Renal pelvis (tissue), 12 donors: ENCODE measurements around the gene CCT7. TPM values are rescaled to one million over a fixed set of nuclear protein-coding genes. Genes with fewer than 3 reads are reported as not detected.
A peak's percentile ranks its signal among the peaks of the same experiment; 100 is the strongest.
"Not testable (repeated sequence)": the region's sequence is repeated elsewhere in the genome, so short reads cannot be mapped to it uniquely, and the experiment has no call there.

Source experiments
- DNase-seq: peaks from one replicate; pipeline ENCODE4 v3.0.0-alpha.2; 2013
- long read RNA-seq, 16 experiments: transcript quantifications; one replicate each; lab custom pipeline, GENCODE V29; 2026
- polyA plus RNA-seq, 3 donors: library from polyadenylated mRNA; unstranded; fragments of 120-200 nt; gene quantifications; one replicate each; pipeline ENCODE4 v1.2.1, GENCODE V29; 2013; ENCODE audit not compliant: insufficient read length in 3 of 3

CCT7 gene
- polyA plus RNA-seq: 100 to 1,000 TPM; 247 to 268 (median 249) TPM
- long read RNA-seq, donor 1, transcript CCT7-201 (12 exons, 1,916 nt): major isoform, 71 of 151 reads
- long read RNA-seq, donor 1, partial matches to known transcripts: 77 of 151 reads
- long read RNA-seq, donor 1, other reads (novel, unspliced or antisense): 0 of 151 reads
- long read RNA-seq, donor 2, transcript CCT7-201 (12 exons, 1,916 nt): major isoform, 104 of 253 reads
- long read RNA-seq, donor 2, partial matches to known transcripts: 146 of 253 reads
- long read RNA-seq, donor 2, other reads (novel, unspliced or antisense): 0 of 253 reads
- long read RNA-seq, donor 3, transcript CCT7-201 (12 exons, 1,916 nt): major isoform, 70 of 151 reads
- long read RNA-seq, donor 3, partial matches to known transcripts: 74 of 151 reads
- long read RNA-seq, donor 3, other reads (novel, unspliced or antisense): 0 of 151 reads
- long read RNA-seq, donor 4, transcript CCT7-201 (12 exons, 1,916 nt): major isoform, 84 of 262 reads
- long read RNA-seq, donor 4, partial matches to known transcripts: 176 of 262 reads
- long read RNA-seq, donor 4, other reads (novel, unspliced or antisense): 0 of 262 reads
- long read RNA-seq, donor 5, transcript CCT7-201 (12 exons, 1,916 nt): major isoform, 48 of 80 reads
- long read RNA-seq, donor 5, partial matches to known transcripts: 31 of 80 reads
- long read RNA-seq, donor 5, other reads (novel, unspliced or antisense): 0 of 80 reads
- long read RNA-seq, donor 6, transcript CCT7-211 (4 exons, 527 nt): minor isoform, 5 of 184 reads
- long read RNA-seq, donor 6, transcript CCT7-201 (12 exons, 1,916 nt): major isoform, 76 of 184 reads
- long read RNA-seq, donor 6, partial matches to known transcripts: 99 of 184 reads
- long read RNA-seq, donor 6, other reads (novel, unspliced or antisense): 0 of 184 reads
- long read RNA-seq, donor 7, transcript CCT7-201 (12 exons, 1,916 nt): major isoform, 75 of 222 reads
- long read RNA-seq, donor 7, transcript CCT7-211 (4 exons, 527 nt): minor isoform, 6 of 222 reads
- long read RNA-seq, donor 7, partial matches to known transcripts: 139 of 222 reads
- long read RNA-seq, donor 7, other reads (novel, unspliced or antisense): 0 of 222 reads
- long read RNA-seq, donor 8, transcript CCT7-201 (12 exons, 1,916 nt): major isoform, 30 of 84 reads
- long read RNA-seq, donor 8, partial matches to known transcripts: 51 of 84 reads
- long read RNA-seq, donor 8, other reads (novel, unspliced or antisense): 0 of 84 reads
- long read RNA-seq, donor 9, transcript CCT7-211 (4 exons, 527 nt): minor isoform, 6 of 269 reads
- long read RNA-seq, donor 9, transcript CCT7-201 (12 exons, 1,916 nt): major isoform, 69 of 269 reads
- long read RNA-seq, donor 9, partial matches to known transcripts: 189 of 269 reads
- long read RNA-seq, donor 9, other reads (novel, unspliced or antisense): 0 of 269 reads
- long read RNA-seq, donor 10, transcript CCT7-201 (12 exons, 1,916 nt): major isoform, 59 of 173 reads
- long read RNA-seq, donor 10, transcript CCT7-211 (4 exons, 527 nt): minor isoform, 7 of 173 reads
- long read RNA-seq, donor 10, partial matches to known transcripts: 101 of 173 reads
- long read RNA-seq, donor 10, other reads (novel, unspliced or antisense): 0 of 173 reads
- long read RNA-seq, donor 11, transcript CCT7-201 (12 exons, 1,916 nt): major isoform, 49 of 82 reads
- long read RNA-seq, donor 11, partial matches to known transcripts: 30 of 82 reads
- long read RNA-seq, donor 11, other reads (novel, unspliced or antisense): 0 of 82 reads
- long read RNA-seq, donor 12, transcript CCT7-201 (12 exons, 1,916 nt): major isoform, 92 of 235 reads
- long read RNA-seq, donor 12, partial matches to known transcripts: 139 of 235 reads
- long read RNA-seq, donor 12, other reads (novel, unspliced or antisense): 0 of 235 reads
- long read RNA-seq, donor 13, transcript CCT7-201 (12 exons, 1,916 nt): major isoform, 27 of 101 reads
- long read RNA-seq, donor 13, partial matches to known transcripts: 70 of 101 reads
- long read RNA-seq, donor 13, other reads (novel, unspliced or antisense): 0 of 101 reads
- long read RNA-seq, donor 14: 0 reads
- long read RNA-seq, donor 15, transcript CCT7-201 (12 exons, 1,916 nt): major isoform, 77 of 256 reads
- long read RNA-seq, donor 15, partial matches to known transcripts: 173 of 256 reads
- long read RNA-seq, donor 15, other reads (novel, unspliced or antisense): 0 of 256 reads
- long read RNA-seq, donor 16, transcript CCT7-201 (12 exons, 1,916 nt): major isoform, 81 of 270 reads
- long read RNA-seq, donor 16, partial matches to known transcripts: 183 of 270 reads
- long read RNA-seq, donor 16, other reads (novel, unspliced or antisense): 0 of 270 reads

DNA sequence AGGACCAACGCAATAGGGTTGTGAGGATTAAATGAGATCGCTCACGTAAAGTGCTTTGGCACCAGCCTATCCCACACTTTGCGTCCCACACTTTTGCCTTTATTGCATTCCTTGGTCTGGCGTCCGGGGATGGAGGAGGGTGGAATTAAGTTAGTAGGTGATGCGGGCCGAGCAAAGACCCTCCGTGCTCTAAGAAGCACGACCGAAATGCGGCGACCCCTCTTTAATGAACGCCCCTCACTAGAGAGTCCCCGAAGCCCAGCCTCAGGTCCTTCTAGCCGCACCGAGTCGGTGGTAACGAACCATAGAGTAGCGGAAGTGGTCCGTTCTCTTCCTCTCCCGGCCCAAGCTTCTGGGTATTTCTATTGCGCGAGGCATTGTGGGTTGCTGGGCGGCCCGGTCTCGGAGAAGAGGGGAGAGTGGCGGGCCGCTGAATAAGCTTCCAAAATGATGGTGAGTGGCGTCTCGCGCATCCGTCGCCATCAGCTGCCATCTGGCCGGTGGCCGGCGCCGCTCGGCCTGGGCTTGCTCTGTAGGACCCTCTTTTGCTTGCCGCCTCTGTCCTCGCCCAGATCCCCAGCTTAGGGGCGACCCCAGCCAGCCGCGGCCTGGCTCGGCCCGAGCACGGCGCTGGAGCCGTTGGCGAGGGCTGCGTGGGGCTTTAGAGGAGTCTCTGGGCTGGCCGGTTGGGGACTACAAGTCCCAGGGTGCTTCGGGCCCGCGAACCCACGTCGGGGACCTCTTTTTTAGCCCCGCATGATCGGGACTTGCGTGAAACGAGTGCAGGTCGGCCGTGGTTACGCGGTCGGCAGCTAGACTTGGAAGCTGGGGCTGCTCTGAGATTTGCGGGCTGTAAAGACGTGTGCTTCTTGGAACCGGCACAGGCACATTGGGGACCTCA is at the start of gene CCT7:
TSS of gene CCT7 (plus strand) at position 377 of the 901 bp plus-strand sequence. CDS start at position 448, 71 bp downstream.
- DNase-seq: peak; percentile 93

DNA sequence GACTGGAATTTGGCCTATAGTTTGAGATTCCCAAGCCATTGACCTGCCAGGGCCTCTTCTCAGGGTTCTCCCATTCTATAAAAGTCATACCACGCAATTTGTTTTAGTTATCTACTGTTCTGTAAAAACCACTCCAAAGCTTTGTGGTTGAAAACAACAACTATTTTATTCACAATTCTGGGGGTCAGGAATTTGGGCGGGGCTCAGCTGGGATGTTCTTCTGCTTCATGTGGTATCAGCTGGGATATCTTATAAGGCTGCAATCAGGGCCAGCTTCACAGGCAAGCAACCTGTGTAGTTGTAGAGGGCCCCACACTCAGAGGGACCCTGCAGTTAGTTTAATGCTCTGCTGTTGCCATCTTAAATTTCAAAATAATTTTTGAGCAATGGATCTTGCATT is 48.1 kb upstream of the CCT7 start:
- no peak for DNase-seq

DNA sequence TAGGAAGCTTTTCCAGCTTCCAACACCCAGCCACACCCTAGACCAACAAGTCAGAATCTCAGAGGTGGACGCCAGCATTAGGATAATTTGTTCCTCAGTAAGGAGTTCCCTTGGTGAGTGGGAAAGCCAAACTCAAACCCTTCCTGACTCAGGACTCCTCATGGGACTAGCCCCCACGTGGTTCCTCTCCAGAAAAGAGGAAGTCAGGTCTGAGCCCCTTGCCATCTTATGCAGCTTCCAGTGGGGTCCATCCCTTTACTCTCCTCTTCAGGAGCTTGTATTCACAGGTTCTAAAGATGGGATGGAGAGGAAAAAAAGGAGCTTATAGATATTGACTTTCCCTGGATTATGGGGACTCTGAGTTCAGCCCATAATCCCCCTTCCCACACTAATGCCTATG is 46.6 kb upstream of the CCT7 start:
- no peak for DNase-seq

DNA sequence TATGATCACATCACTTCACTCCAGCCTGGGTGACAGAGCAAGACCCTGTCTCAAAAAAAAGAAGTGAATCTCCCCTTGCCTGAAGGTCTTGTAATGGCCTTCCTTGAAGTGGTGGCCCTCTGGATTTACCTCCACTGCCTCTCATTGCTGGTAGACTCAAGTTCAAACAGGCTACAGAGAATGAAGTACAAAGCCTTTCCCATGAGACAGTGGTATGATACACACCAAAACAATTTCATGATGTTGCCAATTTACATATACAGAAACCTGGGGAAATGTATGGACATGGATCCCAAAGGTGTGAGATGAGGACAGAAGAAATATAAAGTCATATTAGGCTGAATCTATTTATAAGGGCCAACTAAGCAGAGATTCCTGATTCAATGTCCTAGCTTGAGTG is 36.5 kb upstream of the CCT7 start:
- no peak for DNase-seq

DNA sequence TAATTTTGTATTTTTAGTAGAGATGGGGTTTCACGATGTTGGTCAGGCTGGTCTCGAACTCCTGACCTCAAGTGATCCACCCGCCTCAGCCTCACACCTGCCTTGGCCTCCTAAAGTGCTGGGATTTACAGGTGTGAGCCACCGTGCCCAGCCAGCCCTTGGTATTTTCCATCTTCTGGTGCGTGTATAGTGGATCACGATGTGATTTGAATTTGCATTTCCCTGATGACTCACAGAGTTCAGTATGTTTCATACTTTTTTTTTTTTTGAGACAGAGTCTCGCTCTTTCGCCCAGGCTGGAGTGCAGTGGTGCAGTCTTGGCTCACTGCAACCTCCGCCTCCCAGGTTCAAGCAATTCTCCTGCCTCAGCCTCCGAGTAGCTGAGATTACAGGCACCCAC is 33.8 kb upstream of the CCT7 start:
- not testable (repeated sequence) for DNase-seq

DNA sequence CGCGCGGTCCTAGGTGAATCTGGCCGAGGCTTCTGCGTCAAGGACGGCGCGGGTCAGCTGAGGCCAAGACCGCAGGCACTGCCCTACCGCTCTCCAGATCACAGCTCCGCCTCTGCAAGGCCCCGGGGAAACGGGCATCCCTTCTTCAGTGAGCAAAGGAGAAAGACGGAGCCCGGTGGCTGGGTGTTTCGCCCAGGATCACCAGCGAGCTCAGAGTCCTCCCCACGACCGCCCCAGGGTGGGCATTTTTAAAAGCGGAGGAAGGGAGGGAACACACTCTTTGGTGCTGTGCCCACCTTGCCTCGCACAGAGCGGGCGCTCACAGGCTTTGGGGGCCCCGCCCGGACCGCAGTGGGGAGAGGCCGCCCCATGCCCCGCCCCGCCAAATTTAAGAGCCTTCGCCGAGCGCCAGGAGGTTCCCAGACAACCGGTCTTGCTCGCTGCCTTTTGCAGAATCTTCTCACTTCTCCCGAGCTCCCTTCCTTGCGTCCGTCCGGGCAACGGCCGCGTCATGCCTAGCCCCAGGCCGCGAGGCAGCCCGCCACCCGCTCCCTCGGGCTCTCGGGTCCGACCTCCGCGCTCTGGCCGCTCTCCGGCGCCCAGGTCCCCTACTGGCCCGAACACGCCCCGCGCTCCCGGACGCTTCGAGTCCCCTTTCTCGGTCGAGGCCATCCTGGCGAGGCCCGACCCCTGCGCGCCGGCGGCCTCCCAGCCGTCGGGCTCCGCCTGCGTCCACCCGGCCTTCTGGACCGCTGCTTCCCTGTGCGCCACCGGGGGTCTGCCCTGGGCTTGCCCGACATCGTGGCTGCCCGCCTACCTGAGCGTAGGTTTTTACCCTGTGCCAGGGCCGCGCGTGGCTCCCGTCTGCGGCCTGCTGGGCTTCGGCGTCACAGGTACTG is 31.7 kb upstream of the CCT7 start, which contains the start of gene NOTO:
TSS of gene NOTO (plus strand) at position 419 of the 899 bp plus-strand sequence. CDS start at position 512, 93 bp downstream.
- DNase-seq: no peak

DNA sequence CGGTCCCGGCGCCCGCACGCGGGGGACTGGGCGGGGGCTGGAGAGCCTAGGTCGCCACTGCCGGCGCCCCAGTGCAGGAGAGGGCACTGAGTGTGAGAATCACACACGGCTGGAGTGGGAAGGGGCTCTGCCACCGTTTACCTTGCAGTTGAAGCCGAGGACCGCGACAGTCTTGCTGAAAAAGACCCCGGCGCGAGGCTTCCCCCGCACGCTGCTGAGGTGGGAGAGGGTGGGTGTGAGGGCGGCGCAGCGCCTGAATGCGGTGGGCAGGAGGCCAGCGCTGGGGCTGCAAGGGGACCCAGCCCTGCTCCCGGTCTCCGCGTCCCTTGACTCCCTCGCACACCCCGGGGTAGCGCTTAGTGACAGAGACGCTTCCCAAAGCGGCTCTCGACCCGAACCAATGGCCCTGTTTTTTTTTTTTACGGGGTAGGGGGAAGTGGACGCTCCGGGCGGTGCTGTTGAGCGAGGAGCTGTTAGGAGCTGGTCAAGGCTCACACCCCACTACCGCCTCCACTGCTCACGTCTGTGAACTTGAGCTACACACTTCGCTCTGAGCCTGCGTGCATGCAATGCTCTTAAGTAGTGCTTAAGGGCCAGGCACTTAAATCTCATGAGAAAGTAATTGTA is 30.9 kb upstream of the CCT7 start:
- no peak for DNase-seq

DNA sequence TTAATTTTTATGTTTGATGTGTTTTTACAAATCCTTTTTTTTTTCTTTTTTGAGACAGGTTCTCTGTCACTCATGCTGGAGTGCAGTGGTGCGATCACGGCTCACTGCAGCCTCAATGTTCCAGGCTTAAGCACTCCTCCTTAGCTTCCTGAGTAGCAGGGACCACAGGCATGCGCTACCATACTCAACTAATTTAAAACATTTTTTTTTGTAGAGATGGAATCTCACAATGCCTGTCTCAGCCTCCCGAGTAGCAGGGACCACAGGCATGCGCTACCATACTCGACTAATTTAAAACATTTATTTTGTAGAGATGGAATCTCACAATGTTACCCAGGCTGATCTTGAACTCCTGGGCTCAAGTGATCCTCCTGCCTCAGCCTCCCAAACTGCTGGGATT is 28.5 kb upstream of the CCT7 start:
- no peak for DNase-seq

DNA sequence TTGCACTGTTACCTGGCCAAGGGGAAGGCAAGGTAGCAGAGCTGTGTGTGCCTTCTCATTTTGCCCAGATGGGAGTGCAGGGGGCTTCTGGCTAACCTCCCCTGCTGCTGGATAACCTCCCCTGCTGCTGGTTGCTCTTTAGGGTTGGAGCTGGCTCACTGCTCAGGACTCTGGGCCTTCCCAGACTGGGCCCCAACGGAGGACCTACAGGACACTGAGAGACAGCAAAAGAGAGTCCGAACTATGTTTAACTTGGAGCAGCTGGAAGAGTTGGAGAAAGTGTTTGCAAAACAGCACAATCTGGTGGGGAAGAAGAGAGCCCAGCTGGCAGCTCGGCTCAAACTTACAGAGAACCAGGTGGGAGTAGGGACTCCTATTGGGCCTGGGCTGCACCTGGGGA is 25.9 kb upstream of the CCT7 start:
- no peak for DNase-seq

DNA sequence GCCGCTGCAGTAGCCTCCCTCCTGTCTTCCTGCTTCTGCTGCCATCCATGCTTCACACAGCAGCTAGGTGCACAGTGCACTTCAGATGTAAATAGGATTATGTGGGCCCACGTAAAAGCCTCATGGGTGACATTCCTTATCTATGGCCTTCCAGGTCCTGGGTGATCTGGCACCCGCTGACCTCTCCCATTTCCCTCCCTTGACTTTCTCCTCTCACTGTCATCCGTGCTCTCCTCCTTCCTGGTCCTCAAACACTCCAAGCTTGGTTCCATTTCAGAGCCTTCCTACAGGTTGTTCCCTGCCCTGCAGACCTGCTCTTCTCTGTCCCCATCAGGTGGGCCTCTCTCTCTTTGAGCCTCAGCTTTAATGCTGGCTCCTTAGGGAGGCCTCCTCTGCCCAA is 24.1 kb upstream of the CCT7 start:
- no peak for DNase-seq

DNA sequence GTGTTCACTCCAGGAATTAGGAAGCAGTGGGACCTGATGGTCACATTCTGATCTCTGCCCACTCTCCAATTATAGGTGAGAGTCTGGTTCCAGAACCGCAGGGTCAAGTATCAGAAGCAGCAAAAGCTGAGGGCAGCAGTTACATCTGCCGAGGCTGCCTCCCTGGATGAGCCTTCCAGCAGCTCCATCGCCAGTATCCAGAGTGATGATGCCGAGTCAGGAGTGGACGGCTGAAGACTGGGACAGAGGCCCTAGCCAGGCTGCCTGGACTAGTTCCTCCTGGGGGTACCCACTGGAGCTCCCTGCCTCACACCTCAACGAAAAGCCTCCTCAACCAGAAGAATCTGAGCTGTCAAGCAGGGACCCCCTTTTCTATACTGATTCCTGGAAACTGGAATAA is 23.4 kb upstream of the CCT7 start:
- DNase-seq: no peak

DNA sequence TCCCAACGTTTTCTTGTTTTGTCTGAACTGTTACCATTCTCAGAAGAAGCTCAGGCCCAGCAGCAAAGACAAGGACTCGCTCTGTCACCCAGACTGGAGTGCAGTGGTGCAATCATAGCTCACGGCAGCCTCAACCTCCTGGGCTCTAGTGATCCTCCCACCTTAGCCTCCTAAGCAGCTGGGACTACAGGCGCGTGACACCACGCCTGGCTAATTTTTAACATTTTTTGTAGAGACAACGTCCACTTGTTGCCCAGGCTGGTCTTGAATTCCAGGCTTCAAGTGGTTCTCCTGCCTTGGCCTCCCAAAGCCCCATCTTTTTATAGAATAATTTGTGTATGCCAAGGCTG is 22.0 kb upstream of the CCT7 start:
- no peak for DNase-seq

DNA sequence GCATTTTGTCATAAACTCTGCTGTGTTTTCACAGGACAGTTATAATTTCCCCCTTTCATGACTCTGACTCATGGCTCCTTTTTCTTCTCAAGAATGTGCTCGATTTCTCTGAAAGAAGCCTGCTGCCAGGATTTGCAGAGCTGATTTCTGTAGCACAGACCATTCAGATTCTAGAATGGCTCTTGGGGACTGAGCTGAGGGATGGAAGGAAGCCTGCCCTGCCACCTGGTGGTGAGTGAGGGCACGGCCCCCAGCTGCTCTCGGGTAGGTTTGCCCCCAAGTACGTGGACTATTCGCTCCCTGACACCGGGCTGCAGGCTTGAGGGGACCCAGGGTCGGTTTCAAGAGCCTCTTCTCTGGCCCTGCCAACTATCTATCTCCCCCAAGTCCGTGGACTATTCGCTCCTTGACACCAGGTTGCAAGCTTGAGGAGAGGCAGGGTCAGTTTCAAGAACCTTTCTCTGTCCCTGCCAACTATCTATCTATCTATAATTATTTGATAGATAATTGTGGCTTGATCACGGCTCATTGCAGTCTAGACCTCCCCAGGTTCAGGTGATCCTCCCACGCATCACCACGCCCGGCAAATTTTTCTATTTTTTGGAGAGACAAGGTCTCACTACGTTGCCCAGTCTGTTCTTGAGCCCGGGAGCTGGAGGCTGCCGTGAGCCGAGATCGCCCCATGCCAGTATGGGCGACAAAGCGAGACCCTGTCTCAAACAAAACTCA is 21.5 kb upstream of the CCT7 start:
- DNase-seq: no peak

DNA sequence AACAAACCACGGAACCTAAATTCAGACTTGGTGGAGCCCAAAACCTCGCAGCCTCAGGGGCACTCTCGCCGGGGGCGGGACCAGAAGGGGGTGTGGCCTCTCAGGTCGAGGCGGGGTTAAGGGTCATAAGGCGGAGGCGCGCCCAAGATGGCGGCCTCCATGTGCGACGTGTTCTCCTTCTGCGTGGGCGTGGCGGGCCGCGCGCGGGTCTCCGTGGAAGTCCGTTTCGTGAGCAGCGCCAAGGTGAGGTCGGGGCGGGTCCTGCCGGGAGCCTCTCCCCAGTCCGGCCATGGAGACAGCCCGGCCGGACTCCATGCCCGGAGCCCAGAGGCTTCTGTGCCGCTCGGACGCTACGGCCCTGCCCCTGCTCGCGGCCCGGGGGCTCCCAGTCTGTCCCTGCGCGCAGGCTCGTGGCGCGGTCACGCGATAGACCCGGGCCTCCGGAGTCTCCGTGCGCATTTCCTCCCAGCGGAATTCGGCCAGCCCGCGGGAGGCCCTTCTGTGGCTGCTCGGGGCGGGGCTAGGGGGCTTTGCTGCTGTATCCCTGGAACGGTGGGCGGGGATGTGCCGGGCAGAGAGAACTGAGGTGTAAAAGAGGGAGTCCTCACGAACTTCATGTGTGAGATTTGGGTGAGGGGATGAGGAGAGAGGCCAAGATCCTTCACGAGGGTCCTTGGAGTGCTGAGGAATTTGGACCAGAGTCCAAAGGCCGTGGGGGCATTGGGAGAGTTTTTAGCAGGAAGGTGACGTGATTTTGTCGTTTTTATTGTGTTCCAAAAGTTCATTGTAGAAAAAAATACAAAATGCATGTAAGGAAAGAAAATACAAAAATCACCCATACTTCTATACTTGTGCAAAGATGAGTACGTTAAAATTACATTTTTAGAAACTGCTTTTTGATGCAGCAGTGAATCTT is 19.7 kb upstream of the CCT7 start, which contains the start of gene SMYD5:
TSS of gene SMYD5 (plus strand) at position 126 of the 916 bp plus-strand sequence. CDS start at position 148, 22 bp downstream.
- peak; percentile 77 for DNase-seq

DNA sequence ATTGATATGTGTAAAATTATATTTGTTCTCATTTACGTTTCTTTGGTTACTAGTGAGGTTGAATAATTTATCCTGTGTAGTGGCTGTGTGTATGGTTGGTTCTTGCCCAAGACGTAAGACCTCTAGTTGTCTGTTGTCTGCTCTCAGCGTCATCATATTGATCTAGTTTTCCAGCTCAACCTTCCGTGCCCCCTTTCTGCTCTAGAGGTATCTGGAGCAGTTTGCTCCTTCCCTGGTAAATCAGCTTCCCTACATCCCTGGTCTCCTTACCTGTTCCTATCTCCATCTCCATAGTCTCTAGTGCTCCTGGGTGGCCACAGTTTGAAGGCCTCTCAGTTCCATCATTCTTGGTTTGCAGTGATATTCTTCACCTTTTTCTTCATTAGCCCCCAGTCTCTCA is 18.9 kb upstream of the CCT7 start:
- no peak for DNase-seq
